ENCODE measurements around the gene TBP.
"Not testable (repeated sequence)": the region's sequence is repeated elsewhere in the genome, so short reads cannot be mapped to it uniquely, and the experiment has no call there.

TBP gene

GRCh38 chr6:170554013-170554795 lies at the start of gene TBP:
Gene TBP (plus strand): TSS chr6:170554369. CDS start chr6:170557030, 2,661 bp downstream.
- no peaks in the 10 kb centered on the region for H3K9me3 ChIP-seq (ENCODE audit: low read length)
- peak within 1 kb of the TSS; percentile 76 for H2AFZ ChIP-seq (ENCODE audit: low read depth, low read length)
- peaks cover 27% of the 10 kb centered on the region for H3K36me3 ChIP-seq (ENCODE audit: insufficient read depth, low read length)
- peak within 1 kb of the TSS; percentile 97 for H3K4me3 ChIP-seq (ENCODE audit: low read length)
- H3K4me1 ChIP-seq (ENCODE audit: insufficient read depth, low read length) = peaks cover 31% of the 10 kb centered on the region
- H3K27me3 ChIP-seq (ENCODE audit: insufficient read depth, low read length) = no peaks in the 10 kb centered on the region

DNA sequence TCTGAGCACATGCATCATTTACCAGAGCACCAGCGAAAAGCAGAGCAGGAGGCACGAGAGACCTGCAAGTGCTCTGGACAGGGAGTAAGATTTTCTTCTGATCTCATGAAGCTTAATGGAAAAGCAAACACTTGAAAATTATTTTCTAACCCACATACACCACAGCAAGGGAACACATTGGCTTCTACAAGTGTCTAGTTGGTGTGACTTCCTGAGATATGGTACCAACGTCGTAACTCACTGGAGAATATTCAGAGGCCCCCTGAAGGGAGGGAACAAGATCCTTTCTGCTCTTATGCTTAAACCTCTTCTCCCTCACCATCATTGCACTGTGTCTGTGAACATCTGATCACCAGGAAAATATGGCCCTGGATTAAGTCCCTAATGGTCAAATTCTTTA lies 49.7 kb upstream of the TBP start:
- no peak overlapping the region for H2AFZ ChIP-seq (ENCODE audit: low read depth, low read length)
- no peaks in the 10 kb centered on the region for H3K36me3 ChIP-seq (ENCODE audit: insufficient read depth, low read length)

DNA sequence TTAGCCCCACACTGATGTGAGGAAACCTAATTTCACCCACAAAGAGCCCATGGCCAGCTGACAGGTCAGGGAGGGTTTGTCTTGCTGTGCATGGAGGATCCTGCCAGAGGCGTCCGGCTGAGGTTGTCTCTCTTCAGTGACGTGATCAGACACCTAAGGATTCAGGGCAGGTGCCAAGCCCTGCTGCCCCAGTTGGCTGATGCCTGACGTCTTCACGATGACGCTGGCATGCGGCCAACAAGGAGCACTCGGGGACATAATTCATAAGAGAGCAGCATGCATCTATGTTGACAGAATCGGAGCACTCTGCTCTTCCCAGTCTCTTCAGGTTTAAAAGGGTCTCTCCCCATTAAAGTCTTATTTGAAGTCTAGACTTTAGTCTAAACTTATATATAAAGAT lies 48.9 kb upstream of the TBP start:
- Histone ChIP-seq H3K4me3 (ENCODE audit: low read length) (no peak overlapping the region), H3K9me3 (ENCODE audit: low read length) (peaks cover 28% of the 10 kb centered on the region), H3K27me3 (ENCODE audit: insufficient read depth, low read length) (no peaks in the 10 kb centered on the region), H3K4me1 (ENCODE audit: insufficient read depth, low read length) (no peaks in the 10 kb centered on the region), H3K36me3 (ENCODE audit: insufficient read depth, low read length) (no peaks in the 10 kb centered on the region), H2AFZ (ENCODE audit: low read depth, low read length) (no peak overlapping the region)

More for the DNA sequence above, 49.7 kb upstream of the TBP start:
- no peaks in the 10 kb centered on the region for H3K27me3 ChIP-seq (ENCODE audit: insufficient read depth, low read length)
- no peaks in the 10 kb centered on the region for H3K4me1 ChIP-seq (ENCODE audit: insufficient read depth, low read length)
- peaks cover 28% of the 10 kb centered on the region for H3K9me3 ChIP-seq (ENCODE audit: low read length)
- H3K4me3 ChIP-seq (ENCODE audit: low read length) = no peak overlapping the region

- H2AFZ ChIP-seq (ENCODE audit: low read depth, low read length) = no peak overlapping the region
- H3K27me3 ChIP-seq (ENCODE audit: insufficient read depth, low read length) = no peaks in the 10 kb centered on the region
- H3K4me3 ChIP-seq (ENCODE audit: low read length) = no peak overlapping the region
- peaks cover 19% of the 10 kb centered on the region for H3K9me3 ChIP-seq (ENCODE audit: low read length)
- H3K36me3 ChIP-seq (ENCODE audit: insufficient read depth, low read length) = no peaks in the 10 kb centered on the region
- no peaks in the 10 kb centered on the region for H3K4me1 ChIP-seq (ENCODE audit: insufficient read depth, low read length)
Observed at GRCh38 chr6:170506446-170506845, 47.7 kb upstream of the TBP start.

DNA sequence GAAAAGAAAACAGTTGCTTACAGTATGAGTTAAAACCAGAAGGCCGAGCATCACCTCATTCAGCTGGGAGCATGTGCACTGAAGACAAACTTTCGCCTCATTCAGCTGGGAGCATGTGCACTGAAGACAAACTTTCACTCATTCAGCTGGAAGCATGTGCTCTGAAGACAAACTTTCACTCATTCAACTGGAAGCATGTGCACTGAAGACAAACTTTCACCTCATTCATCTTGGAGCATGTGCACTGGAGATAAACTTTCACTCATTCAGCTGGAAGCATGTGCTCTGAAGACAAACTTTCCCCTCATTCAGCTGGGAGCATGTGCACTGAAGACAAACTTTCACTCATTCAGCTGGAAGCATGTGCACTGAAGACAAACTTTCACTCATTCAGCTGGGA lies 46.4 kb upstream of the TBP start:
- H3K27me3 ChIP-seq (ENCODE audit: insufficient read depth, low read length); H3K4me3 ChIP-seq (ENCODE audit: low read length); H2AFZ ChIP-seq (ENCODE audit: low read depth, low read length): not testable (repeated sequence)

GRCh38 chr6:170508275-170508674 lies 45.9 kb upstream of the TBP start:
- not testable (repeated sequence) for H3K27me3 ChIP-seq (ENCODE audit: insufficient read depth, low read length); H3K36me3 ChIP-seq (ENCODE audit: insufficient read depth, low read length); H3K4me3 ChIP-seq (ENCODE audit: low read length); H2AFZ ChIP-seq (ENCODE audit: low read depth, low read length); H3K9me3 ChIP-seq (ENCODE audit: low read length); H3K4me1 ChIP-seq (ENCODE audit: insufficient read depth, low read length)

More for the DNA sequence above, 46.4 kb upstream of the TBP start:
- H3K36me3 ChIP-seq (ENCODE audit: insufficient read depth, low read length); H3K4me1 ChIP-seq (ENCODE audit: insufficient read depth, low read length); H3K9me3 ChIP-seq (ENCODE audit: low read length): not testable (repeated sequence)

- H3K4me3 ChIP-seq (ENCODE audit: low read length); H3K9me3 ChIP-seq (ENCODE audit: low read length); H3K4me1 ChIP-seq (ENCODE audit: insufficient read depth, low read length); H2AFZ ChIP-seq (ENCODE audit: low read depth, low read length); H3K36me3 ChIP-seq (ENCODE audit: insufficient read depth, low read length); H3K27me3 ChIP-seq (ENCODE audit: insufficient read depth, low read length): not testable (repeated sequence)
Observed at GRCh38 chr6:170508892-170509722, 45.1 kb upstream of the TBP start.

DNA sequence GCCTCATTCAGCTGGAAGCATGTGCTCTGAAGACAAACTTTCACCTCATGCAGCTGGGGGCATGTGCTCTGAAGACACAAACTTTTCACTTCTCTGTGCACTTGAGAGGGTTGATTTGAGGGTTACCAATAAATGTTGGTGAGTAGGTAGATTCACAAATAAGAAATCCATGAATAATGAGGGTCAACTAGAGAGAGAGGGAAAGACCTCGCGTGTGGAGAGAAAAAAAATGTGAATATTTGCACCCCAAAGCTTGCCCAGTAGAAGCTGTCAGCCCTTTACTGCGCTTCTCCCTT lies 44.5 kb upstream of the TBP start:
- no peaks in the 10 kb centered on the region for H3K4me1 ChIP-seq (ENCODE audit: insufficient read depth, low read length)
- no peaks in the 10 kb centered on the region for H3K36me3 ChIP-seq (ENCODE audit: insufficient read depth, low read length)
- H3K27me3 ChIP-seq (ENCODE audit: insufficient read depth, low read length) = no peaks in the 10 kb centered on the region
- no peaks in the 10 kb centered on the region for H3K9me3 ChIP-seq (ENCODE audit: low read length)
- no peak overlapping the region for H3K4me3 ChIP-seq (ENCODE audit: low read length)
- H2AFZ ChIP-seq (ENCODE audit: low read depth, low read length) = no peak overlapping the region

DNA sequence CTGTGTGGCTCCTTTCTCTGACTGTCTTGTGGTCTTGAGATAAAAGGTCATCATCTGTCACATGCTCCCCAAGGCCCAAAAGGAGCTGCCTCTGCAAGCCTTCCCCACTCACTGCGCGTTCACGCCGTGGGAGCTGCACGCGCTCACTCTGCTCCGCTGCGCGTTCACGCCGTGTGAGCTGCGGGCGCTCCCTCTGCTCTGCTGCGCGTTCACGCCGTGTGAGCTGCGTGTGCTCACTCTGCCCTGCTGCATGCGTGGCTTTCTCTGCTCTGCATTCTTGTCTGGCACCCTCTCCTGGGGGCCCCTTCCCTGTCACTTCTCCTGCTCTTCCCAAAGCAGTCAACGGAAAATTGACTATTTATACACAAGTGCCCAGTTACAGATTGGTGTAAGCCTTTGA lies 43.5 kb upstream of the TBP start:
- Histone ChIP-seq H3K4me3 (ENCODE audit: low read length) (no peak overlapping the region), H3K27me3 (ENCODE audit: insufficient read depth, low read length) (no peaks in the 10 kb centered on the region), H3K9me3 (ENCODE audit: low read length) (no peaks in the 10 kb centered on the region), H2AFZ (ENCODE audit: low read depth, low read length) (no peak overlapping the region), H3K36me3 (ENCODE audit: insufficient read depth, low read length) (no peaks in the 10 kb centered on the region), H3K4me1 (ENCODE audit: insufficient read depth, low read length) (no peaks in the 10 kb centered on the region)

DNA sequence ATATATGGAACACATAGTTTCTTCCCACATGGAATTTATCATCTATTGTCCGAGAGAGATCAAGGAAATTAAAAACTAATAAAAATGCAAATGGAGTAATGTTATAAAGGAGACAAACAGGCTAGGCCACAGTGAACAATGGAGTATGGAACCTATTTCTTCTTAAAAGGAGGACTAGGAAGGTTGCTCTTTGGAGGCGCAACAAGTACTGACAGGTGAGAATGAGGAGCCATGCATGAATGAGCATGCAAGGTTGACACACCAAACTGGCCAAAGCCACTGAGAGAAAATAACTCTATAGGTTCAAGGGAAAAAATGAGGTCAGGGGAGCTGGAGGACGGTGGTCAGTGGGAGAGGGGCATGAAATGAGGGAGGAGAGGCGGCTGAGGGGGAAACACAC lies 41.9 kb upstream of the TBP start:
- H2AFZ ChIP-seq (ENCODE audit: low read depth, low read length) = no peak overlapping the region
- H3K4me1 ChIP-seq (ENCODE audit: insufficient read depth, low read length) = no peaks in the 10 kb centered on the region
- H3K36me3 ChIP-seq (ENCODE audit: insufficient read depth, low read length) = no peaks in the 10 kb centered on the region
- no peaks in the 10 kb centered on the region for H3K27me3 ChIP-seq (ENCODE audit: insufficient read depth, low read length)
- H3K9me3 ChIP-seq (ENCODE audit: low read length) = peaks cover 4% of the 10 kb centered on the region
- H3K4me3 ChIP-seq (ENCODE audit: low read length) = no peak overlapping the region

GRCh38 chr6:170514908-170515307 lies 39.3 kb upstream of the TBP start:
- Histone ChIP-seq H3K27me3 (ENCODE audit: insufficient read depth, low read length) (no peaks in the 10 kb centered on the region), H3K9me3 (ENCODE audit: low read length) (peaks cover 4% of the 10 kb centered on the region), H3K4me1 (ENCODE audit: insufficient read depth, low read length) (no peaks in the 10 kb centered on the region), H2AFZ (ENCODE audit: low read depth, low read length) (no peak overlapping the region), H3K36me3 (ENCODE audit: insufficient read depth, low read length) (no peaks in the 10 kb centered on the region), H3K4me3 (ENCODE audit: low read length) (no peak overlapping the region)

DNA sequence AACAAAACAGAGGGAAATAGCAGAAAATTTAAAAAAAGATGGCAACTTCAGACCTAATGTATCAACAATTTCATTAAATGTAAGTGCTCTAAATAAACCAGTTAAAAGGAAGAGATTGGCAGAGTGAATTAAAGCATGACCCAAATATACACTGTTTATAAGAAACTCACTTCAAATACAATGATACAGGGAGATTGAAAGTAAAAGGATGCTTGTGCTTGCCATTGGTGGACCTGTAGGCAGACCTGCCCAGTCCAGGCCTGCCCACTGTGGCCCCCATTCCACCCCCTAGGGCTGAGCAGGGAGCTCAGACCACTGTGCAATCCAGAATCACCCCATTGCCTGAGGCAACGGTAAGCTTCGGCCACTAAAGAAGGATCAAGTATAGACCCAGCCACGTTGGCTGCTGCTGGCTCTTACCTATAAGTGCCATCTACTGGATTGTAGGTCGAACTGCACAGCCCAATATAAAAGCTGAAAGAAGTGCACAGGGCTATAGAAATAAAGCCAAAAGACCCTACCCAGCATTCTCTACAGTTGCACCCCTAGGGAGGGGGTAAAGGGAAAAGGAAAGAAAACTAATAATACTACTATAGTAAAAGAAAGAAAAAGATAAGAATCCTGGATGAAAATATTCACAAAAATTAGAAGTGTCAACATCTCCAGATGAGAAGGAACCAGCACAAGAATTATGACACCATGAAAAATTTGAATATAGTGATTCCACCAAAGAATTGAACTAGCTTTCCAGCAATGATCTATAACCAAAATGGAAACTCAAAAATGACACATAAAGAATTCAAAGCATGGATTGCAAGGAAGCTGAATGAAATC lies 37.2 kb upstream of the TBP start:
- H3K4me3 ChIP-seq (ENCODE audit: low read length) = no peak overlapping the region
- no peak overlapping the region for H2AFZ ChIP-seq (ENCODE audit: low read depth, low read length)
- peaks cover 4% of the 10 kb centered on the region for H3K9me3 ChIP-seq (ENCODE audit: low read length)
- H3K4me1 ChIP-seq (ENCODE audit: insufficient read depth, low read length) = no peaks in the 10 kb centered on the region
- H3K27me3 ChIP-seq (ENCODE audit: insufficient read depth, low read length) = no peaks in the 10 kb centered on the region
- no peaks in the 10 kb centered on the region for H3K36me3 ChIP-seq (ENCODE audit: insufficient read depth, low read length)

- Histone ChIP-seq H3K4me3 (ENCODE audit: low read length) (no peak overlapping the region), H3K27me3 (ENCODE audit: insufficient read depth, low read length) (no peaks in the 10 kb centered on the region), H3K36me3 (ENCODE audit: insufficient read depth, low read length) (no peaks in the 10 kb centered on the region), H2AFZ (ENCODE audit: low read depth, low read length) (no peak overlapping the region), H3K9me3 (ENCODE audit: low read length) (no peaks in the 10 kb centered on the region), H3K4me1 (ENCODE audit: insufficient read depth, low read length) (no peaks in the 10 kb centered on the region)
Observed at GRCh38 chr6:170522565-170523183, 31.5 kb upstream of the TBP start.

Measured in neuron (in vitro differentiated cells).